Measurements from ENCODE around the gene RAB37.

RAB37 gene

DNA sequence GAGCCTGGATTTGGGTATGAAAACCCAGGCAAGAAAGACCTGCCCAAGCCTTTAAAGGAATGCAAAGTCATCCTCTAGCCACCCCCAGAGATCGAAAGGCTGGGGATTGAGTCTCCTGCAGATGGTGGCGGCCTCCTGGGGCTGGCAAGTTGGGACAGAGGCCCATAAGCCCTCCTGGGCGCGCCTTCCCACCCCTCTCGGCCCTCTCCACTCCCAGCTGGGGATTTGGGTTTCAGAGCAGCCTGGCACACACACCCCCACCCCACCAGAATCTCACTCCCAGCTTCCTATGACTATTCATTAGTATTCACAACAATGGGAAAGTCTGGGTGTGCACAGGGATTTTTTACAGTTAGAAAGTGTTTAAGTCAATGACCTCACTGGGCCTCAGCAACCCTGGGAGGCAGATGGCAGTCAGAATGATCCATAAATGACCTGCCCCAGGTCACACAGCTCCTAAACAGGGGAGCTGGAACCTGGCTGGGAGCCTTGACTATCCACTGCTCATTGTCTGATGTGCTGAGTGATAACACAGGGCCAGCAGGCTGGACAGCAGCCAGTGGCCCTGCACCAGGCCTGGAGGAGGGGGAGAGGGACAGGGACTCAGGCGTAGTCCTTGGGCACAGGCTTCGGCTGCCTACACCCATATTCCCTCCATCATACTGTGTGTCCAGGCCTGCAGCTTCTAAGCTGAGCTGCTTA is 23.5 kb downstream of the RAB37 start:
- H3K4me3 ChIP-seq, result no peak overlapping the region
- H3K27ac ChIP-seq, result peak overlapping the region in 1 of 2 donors; percentile 47
- no peak for TF ChIP-seq CTCF (IDR thresholded peaks at IDR 0.05)

GRCh38 chr17:74761419-74761818 is 24.4 kb downstream of the RAB37 start:
- H3K4me3 ChIP-seq, result no peak overlapping the region
- no peak for TF ChIP-seq CTCF (IDR thresholded peaks at IDR 0.05)
- DNase-seq (ENCODE audit: low spot score), result no peak
- peak overlapping the region in 1 of 2 donors; percentile 28 for H3K27ac ChIP-seq

More for the DNA sequence above, 23.5 kb downstream of the RAB37 start:
- no peak for DNase-seq (ENCODE audit: low spot score)

- Histone ChIP-seq H3K27ac (no peak overlapping the region), H3K4me3 (no peak overlapping the region)
- no peak for TF ChIP-seq CTCF (IDR thresholded peaks at IDR 0.05)
- DNase-seq (ENCODE audit: low spot score), result no peak
These were observed 24.9 kb downstream of the RAB37 start for GRCh38 chr17:74761931-74762330.

GRCh38 chr17:74763565-74764387 is 26.7 kb downstream of the RAB37 start:
- no peak overlapping the region for H3K4me3 ChIP-seq
- H3K27ac ChIP-seq, result no peak overlapping the region
- TF ChIP-seq CTCF (IDR thresholded peaks at IDR 0.05), result no peak
- DNase-seq (ENCODE audit: low spot score), result no peak

DNA sequence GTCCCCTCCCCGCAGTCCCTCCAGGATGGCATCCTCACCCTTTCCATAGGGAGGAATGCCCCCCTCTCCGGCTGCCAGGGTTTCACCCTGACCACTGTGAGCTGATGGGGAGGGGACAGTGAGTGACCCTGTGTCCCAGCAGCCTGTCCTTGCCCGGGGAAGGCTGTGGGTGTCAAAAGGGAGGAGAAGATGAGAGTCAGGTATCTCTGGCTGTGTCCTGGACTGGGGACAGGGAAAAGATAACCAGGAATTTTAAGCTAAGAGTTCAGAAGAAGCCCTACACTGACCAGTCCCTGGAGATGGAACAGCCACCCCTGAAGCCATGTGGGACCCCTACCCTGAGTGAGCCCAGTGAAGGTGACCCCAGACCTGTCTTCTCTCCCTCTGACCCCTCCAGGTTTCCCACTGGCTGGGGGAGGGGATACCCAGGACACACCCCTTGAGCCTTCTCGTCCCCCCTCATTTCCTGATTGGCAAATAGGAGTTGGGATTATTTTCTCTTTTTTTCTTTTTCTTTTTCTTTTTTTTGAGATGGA is 27.8 kb downstream of the RAB37 start:
- Histone ChIP-seq H3K4me3 (no peak overlapping the region), H3K27ac (no peak overlapping the region)
- DNase-seq (ENCODE audit: low spot score), result no peak
- no peak for TF ChIP-seq CTCF (IDR thresholded peaks at IDR 0.05)

- H3K27ac ChIP-seq, result no peak overlapping the region
- TF ChIP-seq CTCF (IDR thresholded peaks at IDR 0.05), result no peak
- DNase-seq (ENCODE audit: low spot score), result no peak
These were observed 29.4 kb downstream of the RAB37 start for GRCh38 chr17:74766413-74766812.

More at GRCh38 chr17:74766413-74766812, 29.4 kb downstream of the RAB37 start:
- no peak overlapping the region for H3K4me3 ChIP-seq

All from coronary artery (tissue), 2 donors.